ENCODE results near the gene ACSF3. TPM values are rescaled to one million over a fixed set of nuclear protein-coding genes. Genes with fewer than 3 reads are reported as not detected.

Gene ACSF3
- total and polyA plus RNA-seq, 2 of the 4 experiments (the other 2 are of a cell fraction) = 9.5 to 14.2 TPM

- Histone ChIP-seq H4K20me1 (ENCODE audit: insufficient read depth, low read length) (no peaks in the 10 kb centered on the region), H3K4me1 (ENCODE audit: control insufficient read depth, insufficient read depth, low read length) (no peaks in the 10 kb centered on the region), H4K8ac (ENCODE audit: low read depth in 2 of 2, low read length in 2 of 2) (no peak overlapping the region), H3K4ac (ENCODE audit: low read depth, low read length) (no peak overlapping the region), H3K9ac (ENCODE audit: low read depth, low read length) (no peak overlapping the region), H2AFZ (replicated peaks; ENCODE audit: low read length, poor library complexity) (no peak overlapping the region), H2AK9ac (replicated peaks; ENCODE audit: low read depth, low read length, poor library complexity) (peak overlapping the region; percentile 65), H3K4me2 (ENCODE audit: low read depth, low read length) (no peak overlapping the region), H3K9me1 (ENCODE audit: insufficient read depth, low read length) (no peaks in the 10 kb centered on the region), H3K18ac (ENCODE audit: low read depth, low read length) (no peak overlapping the region), H3K79me1 (ENCODE audit: low read depth in 1 of 2, low read length in 2 of 2) (0 out of 4 replicates have a peak, but pooled peaks cover 0 to 2% of the 10 kb centered on the region in 2 experiments), H3K4me3 (ENCODE audit: insufficient read depth, low read depth, low read length) (no peak overlapping the region), H2BK5ac (ENCODE audit: low read depth, low read length, poor library complexity, severe bottlenecking) (no peak overlapping the region), H4K5ac (ENCODE audit: low read depth, low read length) (no peak overlapping the region), H3K36me3 (ENCODE audit: control insufficient read depth, insufficient read depth, low read length) (peaks cover 36% of the 10 kb centered on the region), H4K91ac (ENCODE audit: insufficient read depth, low read depth, low read length) (no peak overlapping the region), H3K9me3 (ENCODE audit: control insufficient read depth, insufficient read depth, low read length) (no peaks in the 10 kb centered on the region), H2BK15ac (ENCODE audit: low read depth, low read length) (no peak overlapping the region), H3K14ac (replicated peaks; ENCODE audit: low read depth, low read length) (no peak overlapping the region), H2BK120ac (ENCODE audit: low read depth, low read length) (no peak overlapping the region), H3K27me3 (ENCODE audit: control insufficient read depth, insufficient read depth, low read length) (no peaks in the 10 kb centered on the region), H3K56ac (ENCODE audit: extremely low read depth, insufficient read depth, low read length) (no peak overlapping the region), H3K27ac (ENCODE audit: insufficient read depth, low read length) (no peak overlapping the region), H3K23ac (ENCODE audit: low read depth, low read length) (no peak overlapping the region), H2BK20ac (ENCODE audit: low read depth, low read length) (no peak overlapping the region), H2AK5ac (ENCODE audit: low read depth, low read length) (no peak overlapping the region)
- 90% methylated on average over 5 of the region's 13 CpGs; no CpG with 5 or more reads in 1 of the 2 experiments for WGBS, 2 experiments (ENCODE audit: extremely low coverage in 2 of 2, insufficient read length in 1 of 2)
- ATAC-seq (ENCODE audit: low read depth) = no peak
- CTCF ChIA-PET = no interaction called here
- dilution Hi-C loops (cut with HindIII; ENCODE audit: low sequenced_read_pairs, unreplicated experiment) = no loop called here
- no TSS peak for BruUV-seq (replicated peaks)
- TF ChIP-seq SMC3 (IDR thresholded peaks at IDR 0.05; ENCODE audit: low read depth, low read length) = no peak
- no peak for TF ChIP-seq BHLHE40 (IDR thresholded peaks at IDR 0.05; ENCODE audit: low read depth, low read length)
- TF ChIP-seq NFE2L2 (IDR thresholded peaks at IDR 0.05; ENCODE audit: low read depth, low read length) = no peak
- in situ Hi-C loops (cut with MboI; ENCODE audit: low sequenced_read_pairs) = no loop called here
- POLR2A ChIA-PET (ENCODE audit: unreplicated experiment) = no interaction called here
- intact Hi-C loops (cut with micrococcal nuclease) = no loop called here
- DNase-seq = no peak
Observed at GRCh38 chr16:89140401-89140800, 46.7 kb downstream of the ACSF3 start.
